Mesenchymal stem cell (in vitro differentiated cells and primary cell): Measurements from ENCODE around the gene IDI1.
A peak's percentile ranks its signal among the peaks of the same experiment; 100 is the strongest.

ENCODE experiments used
- DNase-seq: peaks from one replicate; pipeline ENCODE4 v3.0.0-alpha.2; 2013
- H2AFZ ChIP-seq: one replicate; pipeline ENCODE4 v1.6.1; 2013; ENCODE audit warnings: low read depth, mild to moderate bottlenecking, control low read depth, inconsistent platforms, low read length, moderate library complexity
- H2AK5ac ChIP-seq: 2 replicates; pipeline ENCODE4 v1.6.1; 2013; ENCODE audit warnings: low read length, moderate library complexity, mild to moderate bottlenecking, inconsistent platforms; ENCODE audit not compliant: severe bottlenecking
- H2BK120ac ChIP-seq: one replicate; pipeline ENCODE4 v1.6.1; 2013; ENCODE audit warnings: low read depth, mild to moderate bottlenecking, inconsistent platforms, low read length, moderate library complexity
- H2BK12ac ChIP-seq, 2 experiments: one replicate each; pipeline ENCODE4 v1.6.1; 2013; ENCODE audit warnings: inconsistent platforms in 2 of 2, low read length in 2 of 2, mild to moderate bottlenecking in 2 of 2, moderate library complexity in 2 of 2, control low read depth in 1 of 2
- H2BK15ac ChIP-seq: one replicate; pipeline ENCODE4 v1.6.1; 2013; ENCODE audit warnings: mild to moderate bottlenecking, low read depth, inconsistent platforms; ENCODE audit not compliant: poor library complexity, severe bottlenecking
- H2BK5ac ChIP-seq: 2 replicates; pipeline ENCODE4 v1.6.1; 2013; ENCODE audit warnings: low read depth, mild to moderate bottlenecking, low read length, control low read depth, inconsistent platforms; ENCODE audit not compliant: poor library complexity, severe bottlenecking
- H3K14ac ChIP-seq, 2 experiments: one replicate each; pipeline ENCODE4 v1.6.1; 2013; ENCODE audit warnings: inconsistent platforms in 2 of 2, low read length in 2 of 2, control low read depth in 1 of 2, mild to moderate bottlenecking in 1 of 2, moderate library complexity in 1 of 2
- H3K18ac ChIP-seq, 2 experiments: one replicate each; pipeline ENCODE4 v1.6.1; 2013; ENCODE audit warnings: inconsistent platforms in 2 of 2, low read length in 2 of 2, control low read depth in 1 of 2, low read depth in 1 of 2, mild to moderate bottlenecking in 1 of 2
- H3K23ac ChIP-seq, 2 experiments: one replicate each; pipeline ENCODE4 v1.6.1; 2013; ENCODE audit warnings: inconsistent platforms in 2 of 2, low read length in 2 of 2, mild to moderate bottlenecking in 2 of 2, moderate library complexity in 2 of 2, control low read depth in 1 of 2
- H3K27ac ChIP-seq: 2 replicates; pipeline ENCODE4 v1.5.1; 2013; ENCODE audit warnings: mild to moderate bottlenecking, moderate library complexity, low read length, control low read depth, inconsistent platforms; ENCODE audit not compliant: poor library complexity, severe bottlenecking
- H3K27me3 ChIP-seq, 2 experiments: 2 replicates each; pipeline versions ENCODE4 v1.6.1 to v1.7.0; 2013; ENCODE audit warnings: low read length in 2 of 2, mild to moderate bottlenecking in 2 of 2, moderate library complexity in 2 of 2, control low read depth in 1 of 2, inconsistent platforms in 1 of 2; ENCODE audit not compliant: control insufficient read depth in 1 of 2, insufficient read depth in 1 of 2
- H3K36me3 ChIP-seq, 2 experiments: 2 replicates each; pipeline versions ENCODE4 v1.6.1 to v1.7.0; 2013; ENCODE audit warnings: low read length in 2 of 2, control low read depth in 1 of 2, inconsistent platforms in 1 of 2, low read depth in 1 of 2, mild to moderate bottlenecking in 1 of 2; ENCODE audit not compliant: insufficient read depth in 2 of 2, control insufficient read depth in 1 of 2
- H3K4ac ChIP-seq, 2 experiments: one replicate each; pipeline ENCODE4 v1.6.1; 2013; ENCODE audit warnings: inconsistent platforms in 2 of 2, low read length in 2 of 2, mild to moderate bottlenecking in 2 of 2, moderate library complexity in 2 of 2, control low read depth in 1 of 2, low read depth in 1 of 2
- H3K4me1 ChIP-seq: 2 replicates; pipeline ENCODE4 v1.6.1; 2013; ENCODE audit warnings: low read depth, low read length, control low read depth; ENCODE audit not compliant: control insufficient read depth, insufficient read depth
- H3K4me2 ChIP-seq: 2 replicates; pipeline ENCODE4 v1.6.1; 2013; ENCODE audit warnings: low read length, mild to moderate bottlenecking, inconsistent platforms; ENCODE audit not compliant: poor library complexity, severe bottlenecking
- H3K4me3 ChIP-seq, 2 experiments: 2 replicates each; pipeline versions ENCODE4 v1.5.1 to v1.7.0; 2013; ENCODE audit warnings: low read length in 2 of 2, mild to moderate bottlenecking in 2 of 2, control low read depth in 1 of 2, low read depth in 1 of 2; ENCODE audit not compliant: insufficient read depth in 1 of 2
- H3K79me1 ChIP-seq: replicated peaks from 2 replicates; pipeline ENCODE4 v1.6.1; 2013; ENCODE audit warnings: mild to moderate bottlenecking, control low read depth, low read length, inconsistent platforms; ENCODE audit not compliant: poor library complexity, severe bottlenecking
- H3K9ac ChIP-seq: 2 replicates; pipeline ENCODE4 v1.7.0; 2013; ENCODE audit warnings: mild to moderate bottlenecking, low read length, moderate library complexity
- H3K9me3 ChIP-seq: 2 replicates; pipeline ENCODE4 v1.7.0; 2013; ENCODE audit warnings: mild to moderate bottlenecking, low read length; ENCODE audit not compliant: control insufficient read depth
- H4K8ac ChIP-seq: one replicate; pipeline ENCODE4 v1.6.1; 2013; ENCODE audit warnings: inconsistent platforms, mild to moderate bottlenecking, low read length, moderate library complexity
- H4K91ac ChIP-seq: one replicate; pipeline ENCODE4 v1.6.1; 2013; ENCODE audit warnings: mild to moderate bottlenecking, low read length, inconsistent platforms
- WGBS: methylation state at CpG from one replicate; pipeline ENCODE4 v1.1.7; 2013; ENCODE audit warnings: mixed read lengths; 5-methylcytosine and 5-hydroxymethylcytosine counted together

Gene IDI1

DNA sequence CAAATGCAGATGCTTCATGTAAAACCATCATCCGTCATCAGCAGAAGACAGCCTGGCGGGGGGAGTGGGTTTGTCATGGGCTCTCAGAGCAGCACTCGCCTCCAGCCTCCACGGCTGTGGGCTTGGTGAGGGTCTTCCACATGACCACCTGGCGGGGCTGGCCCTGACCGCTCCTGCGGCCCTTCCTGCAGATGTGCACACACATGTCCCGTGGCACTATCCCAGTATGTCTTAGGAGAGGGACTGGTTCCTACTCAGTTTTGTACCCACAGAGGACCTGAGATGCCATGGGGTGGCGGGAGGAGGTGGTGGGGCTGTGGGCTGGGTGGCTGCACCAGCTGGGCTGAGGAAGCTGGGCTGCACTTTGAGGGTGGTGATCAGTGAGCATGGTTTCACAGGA, 28.0 kb downstream of the IDI1 start:
- Histone ChIP-seq H2BK5ac (no peak overlapping the region), H3K4me3 (no peak overlapping the region), H4K91ac (no peak overlapping the region), H3K4ac (no peak overlapping the region), H2AFZ (no peak overlapping the region), H3K27ac (no peak overlapping the region), H3K18ac (no peak overlapping the region), H3K4me1 (no peaks in the 10 kb centered on the region), H4K8ac (no peak overlapping the region), H3K9me3 (no peaks in the 10 kb centered on the region), H3K23ac (no peak overlapping the region), H3K4me2 (no peak overlapping the region), H3K36me3 (peaks cover 36 to 53% of the 10 kb centered on the region in 2 experiments), H3K79me1 (peaks cover 8% of the 10 kb centered on the region), H2BK12ac (no peak overlapping the region), H3K9ac (no peak overlapping the region), H3K27me3 (no peaks in the 10 kb centered on the region), H2BK120ac (no peak overlapping the region), H3K14ac (no peak overlapping the region), H2BK15ac (no peak overlapping the region), H2AK5ac (no peak overlapping the region)
- 97% methylated on average over 9 of the region's 9 CpGs for WGBS
- DNase-seq = no peak

DNA sequence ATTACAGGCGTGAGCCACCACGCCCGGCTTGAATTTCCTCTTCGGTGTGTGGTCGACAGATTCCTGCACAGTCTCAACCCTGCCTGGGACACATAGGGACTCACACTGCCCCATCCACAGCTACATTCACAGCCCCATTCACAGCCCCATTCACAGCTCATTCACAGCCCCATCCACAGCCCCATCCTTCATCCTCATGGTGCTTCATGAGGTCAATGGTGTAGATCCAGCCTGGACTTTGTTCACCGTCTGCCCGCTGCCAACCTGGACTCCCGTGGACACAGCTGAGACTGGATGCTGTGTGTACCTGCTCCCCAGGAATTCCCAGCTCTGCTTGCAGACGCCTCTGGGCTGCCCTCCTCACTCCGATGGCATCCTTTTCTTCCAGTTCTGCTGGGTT, 28.5 kb downstream of the IDI1 start:
- Histone ChIP-seq H3K4me3 (no peak overlapping the region), H3K9me3 (no peaks in the 10 kb centered on the region), H3K36me3 (peaks cover 41 to 57% of the 10 kb centered on the region in 2 experiments), H3K23ac (no peak overlapping the region), H2BK15ac (no peak overlapping the region), H3K4me1 (no peaks in the 10 kb centered on the region), H3K9ac (no peak overlapping the region), H3K18ac (no peak overlapping the region), H3K79me1 (peaks cover 12% of the 10 kb centered on the region), H2AFZ (no peak overlapping the region), H2BK5ac (no peak overlapping the region), H4K8ac (no peak overlapping the region), H3K4ac (no peak overlapping the region), H2BK12ac (peak overlapping the region in 1 of 2 experiments; percentile 45), H3K27ac (no peak overlapping the region), H2AK5ac (no peak overlapping the region), H2BK120ac (no peak overlapping the region), H3K27me3 (no peaks in the 10 kb centered on the region), H3K14ac (no peak overlapping the region), H4K91ac (no peak overlapping the region), H3K4me2 (no peak overlapping the region)
- DNase-seq = no peak
- WGBS = 82% methylated on average over 9 of the region's 10 CpGs

GRCh38 chr10:1019362-1019761, 29.6 kb downstream of the IDI1 start:
- H3K9me3 ChIP-seq = no peaks in the 10 kb centered on the region
- no peak overlapping the region for H2AK5ac ChIP-seq
- H3K4me2 ChIP-seq = no peak overlapping the region
- no peak overlapping the region for H3K4ac ChIP-seq
- H3K18ac ChIP-seq = no peak overlapping the region
- H3K36me3 ChIP-seq = peaks cover 51 to 60% of the 10 kb centered on the region in 2 experiments
- no peak overlapping the region for H3K23ac ChIP-seq
- H3K79me1 ChIP-seq = peaks cover 16% of the 10 kb centered on the region
- H2BK15ac ChIP-seq = no peak overlapping the region
- H2BK120ac ChIP-seq = no peak overlapping the region
- H2BK5ac ChIP-seq = no peak overlapping the region
- 98% methylated on average over 9 of the region's 10 CpGs for WGBS
- no peaks in the 10 kb centered on the region for H3K4me1 ChIP-seq
- no peak overlapping the region for H3K9ac ChIP-seq
- H4K91ac ChIP-seq = peak overlapping the region; percentile 44
- H3K14ac ChIP-seq = no peak overlapping the region
- H2BK12ac ChIP-seq = no peak overlapping the region
- H2AFZ ChIP-seq = no peak overlapping the region
- H3K27ac ChIP-seq = no peak overlapping the region
- no peak overlapping the region for H3K4me3 ChIP-seq
- no peaks in the 10 kb centered on the region for H3K27me3 ChIP-seq
- no peak for DNase-seq
- no peak overlapping the region for H4K8ac ChIP-seq

DNA sequence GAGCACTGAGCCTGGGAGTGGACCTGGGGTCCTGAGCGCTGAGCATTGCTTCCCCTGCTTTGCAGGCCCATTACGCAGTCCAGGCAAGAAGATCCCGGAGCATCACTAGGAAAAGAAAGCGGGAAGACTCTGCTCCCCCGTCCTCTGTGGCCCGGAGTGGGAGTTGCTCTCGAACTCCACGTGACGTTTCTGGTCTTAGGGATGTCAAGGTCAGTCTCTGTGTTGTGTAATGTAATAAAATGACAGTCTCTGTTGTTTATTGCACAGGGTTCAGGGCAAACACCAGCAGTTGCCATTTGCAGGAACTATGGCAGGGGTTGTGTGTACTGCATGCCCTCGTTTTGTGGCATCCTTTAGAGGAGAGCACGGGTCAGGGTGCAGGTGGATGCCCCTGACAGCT, 33.2 kb downstream of the IDI1 start:
- no peak overlapping the region for H2BK15ac ChIP-seq
- no peak overlapping the region for H3K4me2 ChIP-seq
- no peak overlapping the region for H3K23ac ChIP-seq
- H3K36me3 ChIP-seq = peaks cover 65 to 85% of the 10 kb centered on the region in 2 experiments
- no peaks in the 10 kb centered on the region for H3K9me3 ChIP-seq
- no peak overlapping the region for H3K14ac ChIP-seq
- no peak overlapping the region for H3K4ac ChIP-seq
- H3K27ac ChIP-seq = no peak overlapping the region
- H2AK5ac ChIP-seq = no peak overlapping the region
- no peak overlapping the region for H3K9ac ChIP-seq
- no peak overlapping the region for H3K4me3 ChIP-seq
- H2BK5ac ChIP-seq = no peak overlapping the region
- DNase-seq = no peak
- H2AFZ ChIP-seq = no peak overlapping the region
- no peaks in the 10 kb centered on the region for H3K4me1 ChIP-seq
- H4K8ac ChIP-seq = no peak overlapping the region
- H3K27me3 ChIP-seq = no peaks in the 10 kb centered on the region
- no peak overlapping the region for H4K91ac ChIP-seq
- H2BK120ac ChIP-seq = no peak overlapping the region
- peaks cover 30% of the 10 kb centered on the region for H3K79me1 ChIP-seq
- WGBS = 95% methylated on average over 11 of the region's 11 CpGs
- no peak overlapping the region for H2BK12ac ChIP-seq
- H3K18ac ChIP-seq = no peak overlapping the region
